MV-4-11 (cell line): ENCODE data around the gene AGAP1.

Experiments used
- DNase-seq: peaks from one replicate; lab custom pipeline; 2025; lab: John Stamatoyannopoulos, UW

AGAP1 gene

DNA sequence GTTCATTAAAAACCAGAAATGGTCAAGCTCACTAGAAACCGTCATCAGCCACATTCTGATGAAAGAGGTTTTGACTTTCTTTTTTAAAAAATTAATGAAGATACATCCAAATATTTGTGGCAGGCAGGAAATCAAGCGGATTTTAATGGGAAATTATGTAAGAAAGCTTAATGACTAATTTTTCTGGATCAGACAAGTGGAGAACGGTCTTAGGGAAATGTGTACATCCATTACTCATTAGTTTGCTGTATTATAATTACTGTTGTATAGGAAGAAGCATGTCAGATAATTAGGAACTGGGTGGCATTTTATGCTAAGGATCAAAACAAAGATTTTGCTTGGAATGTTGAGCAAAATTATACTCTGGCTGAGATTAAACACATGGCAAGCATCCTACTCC, 39.4 kb downstream of the AGAP1 start:
- DNase-seq, result no peak

DNA sequence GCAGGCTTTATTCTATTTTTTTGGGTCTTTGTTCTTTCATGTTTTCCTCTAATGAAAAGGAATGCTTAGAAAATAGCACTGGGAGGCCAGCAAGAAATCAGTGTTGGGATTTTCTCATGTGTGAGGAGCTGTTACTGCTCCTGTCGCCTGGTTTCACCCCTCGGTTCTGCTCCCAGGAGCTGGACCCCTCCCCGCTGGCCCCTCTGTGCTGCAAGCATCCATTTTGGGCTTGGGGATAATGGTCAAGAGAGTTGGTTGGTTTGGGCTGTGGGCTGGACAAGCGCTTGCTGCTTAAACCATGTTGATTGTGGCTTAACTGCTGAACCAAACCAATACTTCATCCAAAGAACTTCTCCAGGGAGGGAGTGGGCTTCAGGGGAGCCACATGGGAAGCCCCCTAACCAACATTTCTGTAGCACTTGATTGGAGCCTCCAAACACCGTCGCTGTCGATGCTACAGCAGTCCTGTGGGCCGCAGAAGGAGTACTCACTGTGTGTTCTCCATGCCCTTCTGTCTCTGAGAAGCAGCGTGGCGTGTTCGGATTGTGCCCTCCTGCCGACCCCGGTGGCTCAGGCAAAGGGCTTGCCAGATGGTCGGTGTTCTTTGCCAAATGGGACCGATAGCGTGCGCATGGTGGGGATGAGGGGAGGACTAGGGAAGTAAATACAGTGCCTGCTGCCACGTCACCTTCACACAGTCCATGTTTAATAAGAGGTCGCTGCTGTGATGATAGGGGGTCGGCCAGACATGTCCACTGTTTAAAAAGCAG, 40.0 kb downstream of the AGAP1 start:
- no peak for DNase-seq

DNA sequence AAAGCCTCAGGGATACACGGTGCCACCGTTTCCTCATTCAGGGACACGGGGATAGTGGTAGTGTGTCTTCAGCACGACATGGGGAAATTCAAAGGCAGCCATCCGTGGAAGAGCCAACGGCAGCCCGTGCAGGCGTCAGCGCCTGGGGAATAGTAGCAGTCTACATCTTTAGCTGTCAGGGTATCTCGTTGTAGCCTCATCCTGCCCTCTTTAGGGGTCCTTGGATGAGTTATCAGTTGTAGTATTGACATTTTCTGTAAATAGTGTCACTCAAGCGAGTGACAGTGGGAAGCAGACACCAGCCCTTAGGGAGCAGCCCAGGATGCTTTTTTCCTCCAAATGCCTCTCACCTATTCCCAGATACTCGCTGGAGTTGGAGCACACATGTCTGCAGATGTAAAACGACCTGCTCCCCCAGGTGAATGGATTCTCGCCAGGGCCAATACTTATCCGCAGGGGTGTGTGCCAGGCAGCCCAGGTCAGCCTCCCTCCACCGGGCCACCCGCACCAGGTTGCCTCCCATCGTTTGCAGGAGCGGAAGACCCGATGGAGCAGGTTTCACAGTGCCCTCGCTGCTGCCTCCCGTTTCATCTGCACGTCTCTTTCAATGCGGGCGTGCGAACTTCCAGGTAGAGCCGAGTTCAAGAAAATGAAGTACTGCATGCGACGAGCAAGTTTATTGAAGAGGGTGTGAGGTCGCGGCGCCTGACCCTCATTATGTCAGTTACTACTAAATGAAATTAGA, 41.0 kb downstream of the AGAP1 start:
- DNase-seq, result no peak

DNA sequence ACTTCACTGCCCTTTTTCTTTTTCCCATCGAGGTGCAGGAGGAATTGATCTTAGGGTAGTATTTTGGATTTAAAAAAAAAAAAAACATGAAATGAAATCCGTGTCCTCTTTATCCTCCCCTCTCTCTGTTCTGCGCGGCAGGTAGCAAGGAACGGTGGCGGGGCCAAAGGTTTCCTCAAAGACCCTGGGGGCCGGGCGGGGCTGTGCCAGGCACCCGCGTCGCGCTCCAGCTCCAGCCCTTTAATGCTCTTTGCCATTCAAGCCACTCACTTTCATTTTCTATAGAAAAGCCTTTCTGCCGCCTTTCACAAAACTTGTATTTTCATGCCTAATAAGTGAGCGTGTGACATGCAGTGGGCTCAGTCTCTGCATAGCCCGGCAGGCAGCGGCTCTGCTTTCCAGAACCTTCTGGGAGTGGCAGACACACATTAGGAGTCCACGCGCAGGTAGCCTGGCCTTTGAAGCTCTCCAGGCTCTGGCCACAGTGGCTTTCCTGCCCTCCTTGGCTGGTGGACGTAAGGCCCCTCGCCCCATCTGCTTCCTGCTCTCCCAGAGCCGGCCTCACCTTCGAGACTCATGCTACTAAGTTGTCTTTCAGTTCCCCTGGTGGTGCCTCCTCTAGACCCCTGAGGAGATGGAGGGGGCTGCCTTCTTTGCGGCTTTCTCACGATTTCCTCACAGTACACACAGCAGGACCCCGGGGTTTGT, 41.7 kb downstream of the AGAP1 start:
- no peak for DNase-seq

DNA sequence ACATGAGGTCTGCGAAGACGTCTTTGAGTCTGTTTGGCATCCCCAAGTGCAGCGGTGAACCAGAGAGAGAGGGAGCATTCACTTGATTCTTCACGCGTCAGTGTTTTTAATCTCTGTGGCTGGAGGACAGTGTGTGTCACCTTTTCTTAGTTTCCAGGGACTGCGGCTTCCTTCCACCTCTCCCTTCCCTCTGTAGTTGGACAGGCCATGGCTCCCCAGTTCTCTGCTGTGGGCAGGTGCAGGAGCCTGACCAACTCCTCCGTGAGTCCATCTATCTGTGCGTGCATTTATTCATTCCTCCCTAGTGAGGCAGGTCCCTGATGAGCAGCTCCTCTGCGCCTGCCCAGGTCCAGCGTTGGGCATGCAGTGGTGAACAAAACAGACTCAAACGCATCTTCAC, 42.9 kb downstream of the AGAP1 start:
- no peak for DNase-seq

DNA sequence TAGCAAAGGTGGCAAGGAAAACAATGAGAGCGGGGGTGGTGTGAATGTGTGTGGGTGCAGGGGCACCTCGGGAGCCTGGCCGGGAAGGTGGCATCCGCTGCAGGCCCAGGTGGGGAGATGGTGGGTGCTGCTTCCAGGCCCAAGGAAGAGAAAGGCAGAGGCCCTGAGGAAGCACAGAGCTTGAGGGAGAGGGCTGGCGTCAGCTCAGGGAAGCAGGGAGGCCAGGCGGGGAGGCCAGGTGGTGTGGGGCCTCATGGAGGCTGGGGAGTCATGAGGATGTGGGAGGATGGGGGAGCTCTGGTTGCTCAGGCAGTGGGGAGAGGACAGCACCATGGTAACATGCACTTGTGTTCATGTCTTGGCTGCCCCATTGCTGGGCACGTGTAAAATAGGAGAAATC, 43.3 kb downstream of the AGAP1 start:
- no peak for DNase-seq

DNA sequence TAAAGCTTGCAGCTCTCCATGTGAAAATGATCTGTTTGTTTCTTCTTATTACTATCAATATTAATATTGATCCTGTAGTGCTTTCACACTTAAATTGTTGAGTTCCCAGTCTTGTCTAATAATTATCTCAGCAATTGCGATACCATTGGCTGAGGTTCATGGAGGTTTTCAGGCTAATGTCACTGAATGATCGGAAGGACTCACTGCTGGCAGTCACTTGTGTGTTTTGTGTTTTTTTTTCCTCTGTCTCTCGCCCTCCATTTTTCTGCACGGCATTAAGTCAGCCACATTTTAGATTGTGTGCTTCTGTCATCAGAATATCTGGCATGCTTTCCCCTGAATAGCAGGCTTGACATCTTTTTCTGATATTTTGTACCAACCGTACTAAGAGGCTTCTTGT, 43.7 kb downstream of the AGAP1 start:
- no peak for DNase-seq

DNA sequence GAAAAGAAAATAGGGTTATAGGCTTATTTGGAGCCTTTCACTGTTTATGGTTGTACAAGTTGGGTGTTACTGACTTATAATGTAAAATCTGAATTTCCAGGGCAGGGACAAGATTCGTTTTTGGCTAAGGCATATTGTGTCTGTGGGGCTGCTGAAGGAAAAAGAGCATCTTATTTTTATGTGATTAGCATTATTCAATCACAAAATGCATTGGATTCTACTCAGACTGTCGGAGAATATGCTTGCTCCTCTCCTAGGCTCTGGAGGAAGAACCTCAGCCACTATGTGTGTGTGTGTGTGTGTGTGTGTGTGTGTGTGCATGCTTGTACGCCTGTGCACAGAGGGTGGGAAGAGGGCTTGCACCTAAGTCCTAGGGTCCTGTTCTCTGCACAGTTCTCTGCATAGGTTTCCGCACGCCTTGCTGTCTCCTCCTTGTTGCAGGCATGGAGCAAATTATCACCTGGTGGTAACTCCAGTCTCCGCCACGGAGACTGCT, 44.3 kb downstream of the AGAP1 start:
- no peak for DNase-seq

DNA sequence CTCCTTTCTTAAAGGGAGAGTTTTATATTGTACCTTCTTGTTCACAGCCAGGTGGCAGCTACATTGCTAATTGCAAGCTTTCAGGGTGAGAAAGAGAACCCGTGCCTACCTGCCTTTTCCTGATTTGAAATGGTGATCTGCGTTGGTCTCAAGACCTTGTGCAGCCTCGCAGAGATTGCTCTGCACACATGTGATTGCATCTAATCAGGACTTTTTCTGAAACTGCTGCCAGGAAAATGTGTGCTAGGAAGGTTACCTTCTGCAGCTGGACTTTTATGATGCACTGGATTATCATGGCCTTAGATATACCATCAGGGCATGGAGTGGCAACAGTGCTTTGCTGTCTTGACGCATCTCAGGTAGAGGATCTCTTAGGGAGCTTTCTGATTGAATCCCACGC, 45.1 kb downstream of the AGAP1 start:
- DNase-seq, result no peak

DNA sequence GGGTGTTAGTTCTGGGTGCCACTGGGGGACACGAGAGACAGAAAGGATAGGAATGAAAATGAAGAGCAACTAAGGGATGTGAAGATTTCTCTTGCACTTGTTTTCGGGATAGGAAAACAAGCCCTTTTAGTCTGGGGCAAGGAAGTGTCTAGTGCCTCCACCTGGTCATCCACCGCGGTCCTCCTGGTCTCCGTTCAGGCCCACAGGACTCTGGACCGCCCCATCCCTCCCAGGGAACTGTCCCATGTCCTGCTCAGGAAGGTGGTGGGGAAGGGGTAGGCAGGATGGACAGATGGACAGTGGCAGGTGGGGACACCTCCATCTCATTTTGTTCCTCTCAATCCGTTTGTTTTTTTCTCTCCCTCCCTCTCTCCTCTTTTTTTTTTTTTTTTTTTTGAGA, 45.9 kb downstream of the AGAP1 start:
- DNase-seq, result no peak

DNA sequence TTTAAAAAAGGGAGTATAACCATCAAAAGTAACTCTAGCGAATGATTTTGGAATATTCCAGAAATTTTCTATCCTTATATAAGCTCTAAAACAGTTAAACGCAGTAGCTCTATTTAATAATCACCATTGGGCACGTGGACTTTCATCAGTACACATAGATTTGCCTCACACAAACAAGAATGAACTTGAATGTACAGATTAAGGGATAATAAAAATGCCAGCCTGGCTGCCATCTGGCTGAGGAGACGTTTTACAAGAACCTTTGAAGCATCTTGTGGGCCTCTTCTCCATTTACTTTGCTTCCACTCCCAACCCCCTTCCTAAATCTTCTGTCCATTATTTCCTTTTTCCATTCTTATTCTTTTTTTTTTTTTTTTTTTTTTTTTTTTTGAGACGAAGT, 47.2 kb downstream of the AGAP1 start:
- DNase-seq, result no peak

DNA sequence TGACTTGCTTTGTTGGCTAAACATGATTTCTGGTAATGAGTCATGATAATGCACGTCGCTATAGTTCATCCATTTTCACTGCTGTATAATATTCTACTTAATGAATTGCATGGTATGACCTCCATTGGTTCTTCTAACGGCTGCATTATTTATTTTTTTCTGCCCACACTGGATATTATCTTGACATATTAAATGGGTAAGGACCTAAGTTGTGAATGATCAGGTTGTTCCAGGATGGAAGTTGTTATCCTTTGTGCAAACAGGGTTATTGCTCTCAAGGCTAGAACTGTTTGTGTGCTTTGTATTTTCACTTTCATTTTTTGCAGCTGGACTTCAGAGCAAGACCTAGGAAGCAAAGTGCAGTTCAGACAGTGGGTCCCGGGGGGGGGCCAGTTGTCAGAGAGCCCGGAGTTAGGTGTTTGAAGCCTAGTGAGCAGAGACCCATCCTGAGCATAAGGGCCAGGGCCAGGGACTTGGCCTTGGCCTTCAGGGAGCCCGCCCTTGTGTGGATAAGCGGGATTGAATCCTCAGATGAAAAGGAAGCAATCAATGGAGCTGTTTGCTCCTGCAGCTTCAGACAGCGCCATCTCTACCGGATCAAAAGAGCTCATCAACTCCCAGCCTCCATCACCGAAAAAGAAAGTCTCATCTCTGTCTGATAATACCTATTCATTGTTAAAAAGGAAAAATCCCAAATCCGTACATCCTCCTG, 48.2 kb downstream of the AGAP1 start:
- DNase-seq, result no peak

DNA sequence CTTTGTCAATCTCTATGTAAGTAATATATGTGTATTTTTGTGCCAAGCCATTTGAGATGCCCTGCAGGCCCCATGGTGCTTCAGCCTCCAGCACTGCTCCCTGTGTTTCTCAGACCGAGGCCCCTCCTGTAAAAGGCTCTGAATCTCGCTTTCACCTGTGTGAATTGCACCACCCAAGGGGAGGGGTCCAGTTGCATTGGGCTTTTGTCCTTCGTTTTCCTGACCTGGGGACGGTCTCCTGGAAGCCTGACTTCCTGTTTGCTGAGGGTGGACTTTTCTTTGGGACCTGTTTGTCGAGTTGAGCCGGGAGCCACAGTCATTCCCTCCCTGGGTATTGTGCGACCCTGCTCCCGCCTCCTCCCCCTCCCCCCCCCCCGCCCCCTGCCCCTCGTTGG, 48.9 kb downstream of the AGAP1 start:
- no peak for DNase-seq

DNA sequence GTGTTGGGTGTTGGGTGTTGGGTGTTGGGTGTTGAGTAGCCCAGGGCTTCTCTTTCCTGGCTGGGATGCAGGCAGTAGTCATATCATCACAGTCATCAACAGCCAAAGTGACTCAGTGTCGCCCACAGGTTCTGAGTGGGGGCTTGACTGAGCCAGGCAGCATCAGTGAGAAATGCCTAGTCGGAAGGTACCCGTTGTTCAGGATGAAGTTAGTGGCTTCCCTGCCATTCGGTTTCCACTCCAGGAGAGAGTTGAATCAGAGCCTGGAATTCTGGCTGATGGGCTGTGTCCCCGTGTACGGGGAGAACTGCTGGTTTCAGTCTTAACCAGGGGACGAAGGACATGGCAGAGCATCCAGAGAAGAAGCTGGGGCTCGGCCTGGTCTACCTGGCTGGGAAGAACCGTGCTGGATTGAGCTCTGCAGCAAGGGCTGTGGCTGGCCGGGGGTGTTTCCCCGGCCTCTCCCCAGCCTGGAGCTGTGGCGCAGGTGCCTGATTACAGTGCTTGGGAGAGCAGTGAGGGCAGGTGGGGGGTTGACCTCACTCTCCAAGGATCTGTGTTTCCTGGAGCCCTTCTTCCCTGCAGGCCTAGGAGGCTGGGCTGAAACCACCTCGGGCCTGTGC, 49.4 kb downstream of the AGAP1 start:
- DNase-seq, result no peak

DNA sequence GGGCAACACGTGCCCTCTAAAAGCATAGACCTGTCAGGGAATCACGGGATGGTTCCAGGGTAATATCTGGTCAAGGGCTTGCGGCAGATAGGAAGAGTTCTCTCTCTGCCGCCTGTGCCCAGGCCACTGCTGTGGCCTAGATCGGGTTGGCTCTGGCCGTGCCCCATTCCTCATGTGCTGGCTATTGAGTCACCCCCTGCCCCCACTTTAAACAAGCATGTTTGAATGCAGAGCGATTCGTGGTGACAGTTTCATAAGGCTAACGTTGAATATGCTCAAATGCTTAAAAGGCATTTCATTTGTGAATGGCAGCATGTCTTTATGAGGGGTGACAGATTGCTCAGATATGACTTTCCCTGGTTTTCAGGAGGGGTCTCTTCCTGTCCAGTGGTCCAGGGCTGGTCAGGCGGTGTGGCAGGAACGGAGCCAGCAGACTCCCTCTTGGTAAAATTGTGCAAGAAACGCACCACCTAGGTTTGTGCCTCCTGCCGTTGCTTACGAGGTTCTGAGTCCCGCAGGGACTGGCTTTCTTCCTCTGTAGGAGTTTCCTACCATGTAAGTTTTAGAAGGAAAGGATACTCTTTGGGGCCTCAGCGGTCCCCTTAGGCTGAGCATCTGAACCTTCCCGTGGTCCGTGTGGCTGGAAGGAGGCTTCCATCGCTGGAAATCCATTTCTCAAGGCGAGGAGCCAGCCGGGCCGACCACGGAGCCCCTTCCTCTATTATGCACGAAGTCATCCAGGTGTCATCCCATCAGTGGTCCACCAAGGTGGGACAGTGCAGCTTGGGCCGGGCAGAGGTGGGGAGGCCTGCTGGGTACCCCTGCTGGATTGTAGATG, 50.2 kb downstream of the AGAP1 start:
- DNase-seq, result no peak

DNA sequence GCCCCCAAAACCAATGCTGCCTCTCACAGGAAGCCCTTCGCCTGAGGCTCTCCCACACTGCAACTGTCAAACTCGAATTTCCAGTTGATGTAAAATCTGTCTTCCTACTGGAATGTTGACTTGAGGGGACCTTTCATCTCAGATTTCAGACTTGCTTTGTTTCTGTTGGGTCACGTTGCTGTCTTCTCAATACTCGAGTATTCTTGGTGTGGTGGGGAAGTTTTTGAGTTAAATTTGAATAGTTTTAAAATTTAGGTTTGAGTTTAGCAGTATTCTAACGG, 50.8 kb downstream of the AGAP1 start:
- no peak for DNase-seq

DNA sequence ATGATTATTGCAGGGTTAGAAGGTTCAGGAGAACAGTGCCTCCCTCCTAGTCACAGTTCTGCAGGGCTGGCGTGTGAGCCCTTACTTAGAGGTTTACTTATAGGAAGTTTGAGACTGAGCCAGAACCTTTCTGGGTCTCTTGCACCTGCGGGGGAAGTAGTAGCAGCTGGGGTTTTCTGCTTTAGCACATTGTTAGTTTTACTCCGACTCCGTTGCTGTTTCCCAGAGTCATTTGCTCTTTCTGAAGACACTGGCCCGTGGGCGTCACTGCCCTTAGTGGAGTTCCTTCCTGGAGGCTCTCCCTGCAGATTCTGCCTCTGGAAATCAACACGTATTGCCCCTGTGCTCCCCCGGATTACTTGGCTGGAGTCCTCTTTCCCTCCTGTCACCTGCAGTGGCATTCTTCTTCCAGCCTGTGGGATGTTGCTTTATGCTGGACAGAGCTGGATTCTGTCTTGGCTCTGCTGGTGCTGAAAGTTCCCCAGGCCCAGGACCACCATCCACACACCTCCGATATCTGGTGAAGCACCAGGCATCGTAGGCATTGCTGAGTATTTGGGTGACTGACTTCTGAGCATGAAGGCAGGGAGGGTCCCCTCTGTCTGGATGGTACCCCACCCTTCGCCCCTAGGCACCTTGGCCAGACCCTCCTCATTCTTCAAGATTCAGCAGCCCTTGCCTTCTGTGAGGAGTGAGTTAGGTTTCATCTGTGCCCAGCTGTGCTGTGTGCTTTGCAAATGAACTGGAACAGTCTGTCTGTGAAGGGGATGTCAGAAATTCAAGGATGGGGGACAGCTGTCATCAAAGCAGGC, 51.7 kb downstream of the AGAP1 start:
- no peak for DNase-seq

DNA sequence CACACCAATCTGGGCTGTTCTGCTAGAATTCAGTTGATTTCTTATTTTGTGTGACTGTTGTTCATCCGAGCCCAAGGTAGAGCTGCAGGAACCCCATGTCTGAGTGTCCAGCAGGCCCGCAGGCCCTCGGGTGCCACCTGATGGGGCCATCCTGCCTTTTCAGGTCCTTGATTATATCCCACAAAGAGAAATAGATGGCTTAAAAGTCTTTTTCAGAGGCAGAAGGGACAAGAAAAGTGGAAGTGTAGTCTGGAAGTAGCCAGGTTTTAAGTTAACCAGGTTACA, 52.2 kb downstream of the AGAP1 start:
- no peak for DNase-seq

DNA sequence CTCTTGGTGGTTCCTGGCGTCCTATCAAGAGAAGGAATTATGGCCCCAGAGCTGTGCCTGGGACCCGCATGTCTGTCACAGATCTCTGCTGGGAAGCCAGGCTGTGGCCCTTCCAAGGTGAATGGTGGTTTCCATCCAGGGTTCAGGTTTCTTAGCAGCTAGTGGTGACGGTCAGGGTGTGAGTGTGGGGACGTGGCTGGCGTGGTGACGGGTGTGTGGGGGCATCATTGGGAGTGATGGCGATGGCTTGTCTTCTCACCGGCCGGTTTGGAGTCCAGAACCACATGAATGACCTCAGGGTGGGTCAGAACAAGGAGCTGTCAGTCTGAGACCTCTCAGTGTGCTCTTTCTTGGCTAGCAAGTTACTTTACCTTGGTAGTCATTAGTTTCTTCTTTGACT, 52.6 kb downstream of the AGAP1 start:
- no peak for DNase-seq

DNA sequence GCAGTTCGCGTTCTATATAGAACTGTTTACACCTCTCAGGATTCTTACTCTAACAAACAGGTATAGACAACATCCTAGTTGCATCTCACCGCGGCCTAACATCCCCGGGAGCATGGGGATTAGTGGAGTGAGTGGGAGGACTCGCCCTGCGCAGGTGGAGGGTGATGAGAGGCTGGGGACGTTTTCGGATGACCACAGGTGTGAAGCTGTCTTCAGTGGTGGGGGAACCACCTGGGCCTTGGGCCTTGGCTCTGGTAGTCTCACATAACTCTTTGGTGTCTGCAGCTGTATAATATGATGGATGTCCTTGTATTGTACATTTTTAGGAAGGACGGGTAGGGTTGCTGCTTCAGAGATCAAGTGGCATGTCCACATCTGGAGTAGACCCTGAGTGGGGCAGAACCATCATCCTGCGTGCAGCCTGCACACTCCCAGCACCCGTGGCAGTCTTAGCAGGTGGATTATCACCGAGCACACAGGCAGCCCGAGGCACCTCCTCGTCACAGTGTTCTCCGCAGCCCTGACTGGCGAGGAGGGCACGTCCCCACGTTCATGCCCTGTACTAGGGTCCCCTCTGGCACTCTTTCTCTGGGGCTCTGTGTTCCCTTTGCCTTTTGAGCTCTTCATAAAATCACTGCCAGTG, 56.0 kb downstream of the AGAP1 start:
- DNase-seq, result no peak
